Neural cell (in vitro differentiated cells): ENCODE measurements around the gene SCNN1A.

Source experiments
- CTCF ChIP-seq: fragments of 450-650 bp; IDR thresholded peaks from 2 replicates; pipeline ENCODE4 v1.5.1; 2014; ENCODE audit warnings: antibody characterized with exemption, mild to moderate bottlenecking, moderate library complexity; ENCODE audit not compliant: poor library complexity, severe bottlenecking
- EP300 ChIP-seq: fragments of 450-650 bp; conservative IDR thresholded peaks from 2 replicates; pipeline ENCODE4 v1.6.1; 2014; ENCODE audit warnings: antibody characterized with exemption, mild to moderate bottlenecking, moderate library complexity; ENCODE audit not compliant: poor library complexity, severe bottlenecking
- EZH2 ChIP-seq: fragments of 200-600, 300-800 bp; shearing (Covaris generic), sonication (generic); IDR thresholded peaks from 2 replicates; pipeline ENCODE4 v1.6.1; 2014; ENCODE audit warnings: antibody characterized with exemption, low read length, borderline replicate concordance, mild to moderate bottlenecking; ENCODE audit not compliant: insufficient read depth, poor library complexity, severe bottlenecking
- POLR2AphosphoS5 ChIP-seq: IDR thresholded peaks from 2 replicates; pipeline ENCODE4 v1.6.1; 2012
- REST ChIP-seq: IDR thresholded peaks from 2 replicates; pipeline ENCODE4 v1.6.1; 2012; ENCODE audit warnings: borderline replicate concordance

- TF ChIP-seq REST (no peak), CTCF (no peak), EZH2 (no peak), POLR2AphosphoS5 (no peak), EP300 (no peak)
Observed at GRCh38 chr12:6375269-6376078, at the start of gene SCNN1A.
